ENCODE measurements around the gene ACOXL.
A peak's percentile ranks its signal among the peaks of the same experiment; 100 is the strongest.

Gene ACOXL

GRCh38 chr2:110863726-110864125, 131.4 kb downstream of the ACOXL start:
- no peak for TF ChIP-seq CTCF (IDR thresholded peaks at IDR 0.05)
- Mint-ChIP-seq H3K4me1 (peaks cover 55% of the 10 kb centered on the region), H3K27me3 (ENCODE audit: low read depth, poor library complexity) (peaks cover 17% of the 10 kb centered on the region), H3K4me3 (no peak overlapping the region), H3K36me3 (ENCODE audit: low read depth) (no peaks in the 10 kb centered on the region), H3K27ac (no peak overlapping the region), H3K9me3 (no peaks in the 10 kb centered on the region)
- no peak for DNase-seq

GRCh38 chr2:110864176-110864575, 131.8 kb downstream of the ACOXL start:
- Mint-ChIP-seq H3K27me3 (ENCODE audit: low read depth, poor library complexity) (peaks cover 17% of the 10 kb centered on the region), H3K36me3 (ENCODE audit: low read depth) (no peaks in the 10 kb centered on the region)

GRCh38 chr2:110864731-110865130, 132.4 kb downstream of the ACOXL start:
- H3K9me3 Mint-ChIP-seq, result no peaks in the 10 kb centered on the region
- no peak for TF ChIP-seq CTCF (IDR thresholded peaks at IDR 0.05)
- no peak overlapping the region for H3K4me3 Mint-ChIP-seq
- H3K27ac Mint-ChIP-seq, result no peak overlapping the region
- peaks cover 17% of the 10 kb centered on the region for H3K27me3 Mint-ChIP-seq (ENCODE audit: low read depth, poor library complexity)
- H3K4me1 Mint-ChIP-seq, result peaks cover 44% of the 10 kb centered on the region
- DNase-seq, result no peak
- no peaks in the 10 kb centered on the region for H3K36me3 Mint-ChIP-seq (ENCODE audit: low read depth)

More at GRCh38 chr2:110864176-110864575, 131.8 kb downstream of the ACOXL start:
- H3K9me3 Mint-ChIP-seq, result no peaks in the 10 kb centered on the region
- TF ChIP-seq CTCF (IDR thresholded peaks at IDR 0.05), result no peak
- H3K4me1 Mint-ChIP-seq, result peaks cover 50% of the 10 kb centered on the region
- no peak overlapping the region for H3K27ac Mint-ChIP-seq
- no peak overlapping the region for H3K4me3 Mint-ChIP-seq
- no peak for DNase-seq

- H3K4me1 Mint-ChIP-seq, result peaks cover 41% of the 10 kb centered on the region
- no peak for DNase-seq
- H3K36me3 Mint-ChIP-seq (ENCODE audit: low read depth), result no peaks in the 10 kb centered on the region
- peaks cover 17% of the 10 kb centered on the region for H3K27me3 Mint-ChIP-seq (ENCODE audit: low read depth, poor library complexity)
- no peak overlapping the region for H3K27ac Mint-ChIP-seq
- no peaks in the 10 kb centered on the region for H3K9me3 Mint-ChIP-seq
- H3K4me3 Mint-ChIP-seq, result no peak overlapping the region
- no peak for TF ChIP-seq CTCF (IDR thresholded peaks at IDR 0.05)
Measured at GRCh38 chr2:110865188-110865587, 132.8 kb downstream of the ACOXL start.

GRCh38 chr2:110866045-110866444, 133.7 kb downstream of the ACOXL start:
- Mint-ChIP-seq H3K9me3 (no peaks in the 10 kb centered on the region), H3K4me3 (no peak overlapping the region), H3K4me1 (peaks cover 34% of the 10 kb centered on the region), H3K27ac (peak overlapping the region; percentile 12), H3K27me3 (ENCODE audit: low read depth, poor library complexity) (peaks cover 14% of the 10 kb centered on the region), H3K36me3 (ENCODE audit: low read depth) (no peaks in the 10 kb centered on the region)
- TF ChIP-seq CTCF (IDR thresholded peaks at IDR 0.05), result no peak
- no peak for DNase-seq

- Mint-ChIP-seq H3K4me3 (no peak overlapping the region), H3K27me3 (ENCODE audit: low read depth, poor library complexity) (peaks cover 18% of the 10 kb centered on the region), H3K4me1 (peaks cover 30% of the 10 kb centered on the region), H3K36me3 (ENCODE audit: low read depth) (no peaks in the 10 kb centered on the region), H3K9me3 (no peaks in the 10 kb centered on the region), H3K27ac (peak overlapping the region; percentile 12)
- DNase-seq, result no peak
- TF ChIP-seq CTCF (IDR thresholded peaks at IDR 0.05), result no peak
Measured at GRCh38 chr2:110866466-110866865, 134.1 kb downstream of the ACOXL start.

Measured in nephron progenitor cell (in vitro differentiated cells).